Measurements from ENCODE around the gene CCIN.
"Not testable (repeated sequence)": the region's sequence is repeated elsewhere in the genome, so short reads cannot be mapped to it uniquely, and the experiment has no call there.

The CCIN gene

GRCh38 chr9:36173861-36174260 is 4.7 kb downstream of the CCIN start:
- TF ChIP-seq EZH2 (IDR thresholded peaks at IDR 0.05; ENCODE audit: borderline replicate concordance, low read depth, low read length, severe bottlenecking): no peak
- TF ChIP-seq, protein P1, sequence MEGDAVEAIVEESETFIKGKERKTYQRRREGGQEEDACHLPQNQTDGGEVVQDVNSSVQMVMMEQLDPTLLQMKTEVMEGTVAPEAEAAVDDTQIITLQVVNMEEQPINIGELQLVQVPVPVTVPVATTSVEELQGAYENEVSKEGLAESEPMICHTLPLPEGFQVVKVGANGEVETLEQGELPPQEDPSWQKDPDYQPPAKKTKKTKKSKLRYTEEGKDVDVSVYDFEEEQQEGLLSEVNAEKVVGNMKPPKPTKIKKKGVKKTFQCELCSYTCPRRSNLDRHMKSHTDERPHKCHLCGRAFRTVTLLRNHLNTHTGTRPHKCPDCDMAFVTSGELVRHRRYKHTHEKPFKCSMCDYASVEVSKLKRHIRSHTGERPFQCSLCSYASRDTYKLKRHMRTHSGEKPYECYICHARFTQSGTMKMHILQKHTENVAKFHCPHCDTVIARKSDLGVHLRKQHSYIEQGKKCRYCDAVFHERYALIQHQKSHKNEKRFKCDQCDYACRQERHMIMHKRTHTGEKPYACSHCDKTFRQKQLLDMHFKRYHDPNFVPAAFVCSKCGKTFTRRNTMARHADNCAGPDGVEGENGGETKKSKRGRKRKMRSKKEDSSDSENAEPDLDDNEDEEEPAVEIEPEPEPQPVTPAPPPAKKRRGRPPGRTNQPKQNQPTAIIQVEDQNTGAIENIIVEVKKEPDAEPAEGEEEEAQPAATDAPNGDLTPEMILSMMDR (IDR thresholded peaks at IDR 0.05; ENCODE audit: borderline replicate concordance, extremely low read depth, low read length, poor library complexity, severe bottlenecking): no peak
- Histone ChIP-seq H4K20me1 (ENCODE audit: insufficient read depth, low read length) (no peaks in the 10 kb centered on the region), H3K4me1 (ENCODE audit: insufficient read depth, low read length) (no peaks in the 10 kb centered on the region), H3K9ac (ENCODE audit: low read depth, low read length) (no peak overlapping the region), H3K79me2 (ENCODE audit: insufficient read depth, low read length) (no peaks in the 10 kb centered on the region), H3K27me3 (ENCODE audit: insufficient read depth, low read length, poor library complexity) (no peaks in the 10 kb centered on the region), H3K9me3 (ENCODE audit: insufficient read depth, low read length, severe bottlenecking) (no peaks in the 10 kb centered on the region), H3K27ac (ENCODE audit: low read length) (no peak overlapping the region), H2AFZ (ENCODE audit: low read depth, low read length) (no peak overlapping the region), H3K4me2 (ENCODE audit: insufficient read depth, low read length) (no peak overlapping the region), H3K36me3 (ENCODE audit: insufficient read depth, low read length) (no peaks in the 10 kb centered on the region), H3K4me3 (ENCODE audit: low read depth in 1 of 2, low read length in 2 of 2) (no peak overlapping the region)
- ATAC-seq (ENCODE audit: insufficient read depth, low read depth): no peak
- DNase-seq: no peak

- Histone ChIP-seq H3K36me3 (ENCODE audit: insufficient read depth, low read length) (no peaks in the 10 kb centered on the region), H2AFZ (ENCODE audit: low read depth, low read length) (no peak overlapping the region), H3K4me2 (ENCODE audit: insufficient read depth, low read length) (no peak overlapping the region), H3K27me3 (ENCODE audit: insufficient read depth, low read length, poor library complexity) (no peaks in the 10 kb centered on the region), H3K79me2 (ENCODE audit: insufficient read depth, low read length) (no peaks in the 10 kb centered on the region), H3K9ac (ENCODE audit: low read depth, low read length) (no peak overlapping the region), H3K9me3 (ENCODE audit: insufficient read depth, low read length, severe bottlenecking) (no peaks in the 10 kb centered on the region), H4K20me1 (ENCODE audit: insufficient read depth, low read length) (no peaks in the 10 kb centered on the region), H3K27ac (ENCODE audit: low read length) (no peak overlapping the region), H3K4me3 (ENCODE audit: low read depth in 1 of 2, low read length in 2 of 2) (no peak overlapping the region), H3K4me1 (ENCODE audit: insufficient read depth, low read length) (no peaks in the 10 kb centered on the region)
- no peak for ATAC-seq (ENCODE audit: insufficient read depth, low read depth)
- DNase-seq: no peak
- TF ChIP-seq EZH2 (IDR thresholded peaks at IDR 0.05; ENCODE audit: borderline replicate concordance, low read depth, low read length, severe bottlenecking): no peak
- TF ChIP-seq, protein P1 (IDR thresholded peaks at IDR 0.05; ENCODE audit: borderline replicate concordance, extremely low read depth, low read length, poor library complexity, severe bottlenecking): no peak
Measured at GRCh38 chr9:36174271-36174670, 5.1 kb downstream of the CCIN start.

- H3K27ac ChIP-seq (ENCODE audit: low read length): no peak overlapping the region
- ATAC-seq (ENCODE audit: insufficient read depth, low read depth): no peak
- no peaks in the 10 kb centered on the region for H4K20me1 ChIP-seq (ENCODE audit: insufficient read depth, low read length)
- no peak for TF ChIP-seq EZH2 (IDR thresholded peaks at IDR 0.05; ENCODE audit: borderline replicate concordance, low read depth, low read length, severe bottlenecking)
- TF ChIP-seq, protein P1 (IDR thresholded peaks at IDR 0.05; ENCODE audit: borderline replicate concordance, extremely low read depth, low read length, poor library complexity, severe bottlenecking): no peak
- H3K4me2 ChIP-seq (ENCODE audit: insufficient read depth, low read length): no peak overlapping the region
- no peak overlapping the region for H3K4me3 ChIP-seq (ENCODE audit: low read depth in 1 of 2, low read length in 2 of 2)
- no peaks in the 10 kb centered on the region for H3K36me3 ChIP-seq (ENCODE audit: insufficient read depth, low read length)
- H3K79me2 ChIP-seq (ENCODE audit: insufficient read depth, low read length): no peaks in the 10 kb centered on the region
- DNase-seq: no peak
- no peaks in the 10 kb centered on the region for H3K27me3 ChIP-seq (ENCODE audit: insufficient read depth, low read length, poor library complexity)
- H3K4me1 ChIP-seq (ENCODE audit: insufficient read depth, low read length): no peaks in the 10 kb centered on the region
- no peak overlapping the region for H3K9ac ChIP-seq (ENCODE audit: low read depth, low read length)
- H2AFZ ChIP-seq (ENCODE audit: low read depth, low read length): no peak overlapping the region
- no peaks in the 10 kb centered on the region for H3K9me3 ChIP-seq (ENCODE audit: insufficient read depth, low read length, severe bottlenecking)
Measured at GRCh38 chr9:36174731-36175130, 5.5 kb downstream of the CCIN start.

DNA sequence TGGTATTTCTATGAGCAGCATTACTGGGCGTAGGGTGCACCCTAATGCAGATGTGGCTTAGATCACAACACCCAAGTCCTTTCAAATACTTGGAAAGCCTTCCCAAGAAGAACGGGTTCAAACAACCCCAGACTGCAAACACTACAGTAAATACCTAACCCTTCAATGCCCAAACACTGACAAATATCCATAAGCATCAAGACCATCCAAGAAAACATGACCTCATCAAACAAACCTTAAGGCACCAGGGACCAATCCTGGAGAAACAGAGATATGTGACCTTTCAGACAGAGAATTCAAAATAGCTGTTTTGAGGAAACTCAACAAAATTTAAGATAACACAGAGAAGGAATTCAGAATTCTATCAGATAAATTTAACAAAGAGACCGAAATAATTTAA is 6.0 kb downstream of the CCIN start:
- H3K36me3 ChIP-seq (ENCODE audit: insufficient read depth, low read length); H3K79me2 ChIP-seq (ENCODE audit: insufficient read depth, low read length); H4K20me1 ChIP-seq (ENCODE audit: insufficient read depth, low read length); H2AFZ ChIP-seq (ENCODE audit: low read depth, low read length); H3K27me3 ChIP-seq (ENCODE audit: insufficient read depth, low read length, poor library complexity); H3K27ac ChIP-seq (ENCODE audit: low read length); H3K9me3 ChIP-seq (ENCODE audit: insufficient read depth, low read length, severe bottlenecking); DNase-seq; H3K4me3 ChIP-seq (ENCODE audit: low read depth in 1 of 2, low read length in 2 of 2); H3K9ac ChIP-seq (ENCODE audit: low read depth, low read length); H3K4me1 ChIP-seq (ENCODE audit: insufficient read depth, low read length); H3K4me2 ChIP-seq (ENCODE audit: insufficient read depth, low read length); ATAC-seq (ENCODE audit: insufficient read depth, low read depth): not testable (repeated sequence)

- not testable (repeated sequence) for H2AFZ ChIP-seq (ENCODE audit: low read depth, low read length); H3K79me2 ChIP-seq (ENCODE audit: insufficient read depth, low read length); H4K20me1 ChIP-seq (ENCODE audit: insufficient read depth, low read length); H3K4me1 ChIP-seq (ENCODE audit: insufficient read depth, low read length); DNase-seq; H3K4me3 ChIP-seq (ENCODE audit: low read depth in 1 of 2, low read length in 2 of 2); H3K9me3 ChIP-seq (ENCODE audit: insufficient read depth, low read length, severe bottlenecking); ATAC-seq (ENCODE audit: insufficient read depth, low read depth); H3K36me3 ChIP-seq (ENCODE audit: insufficient read depth, low read length); H3K27me3 ChIP-seq (ENCODE audit: insufficient read depth, low read length, poor library complexity); H3K4me2 ChIP-seq (ENCODE audit: insufficient read depth, low read length); H3K9ac ChIP-seq (ENCODE audit: low read depth, low read length); H3K27ac ChIP-seq (ENCODE audit: low read length)
Measured at GRCh38 chr9:36176496-36176895, 7.3 kb downstream of the CCIN start.

Data from DND-41 (cell line).